H1 (cell line): ENCODE data around the gene THEMIS. TPM values are rescaled to one million over a fixed set of nuclear protein-coding genes. Genes with fewer than 3 reads are reported as not detected.

ENCODE experiments used
- CTCF ChIA-PET: fragments of 300-600 bp; sonication (Branson Sonifier 250); formaldehyde crosslinking; loops from one replicate; lab custom pipeline; 2021; ENCODE audit not compliant: partially characterized antibody; lab: Charles Lee
- POLR2A ChIA-PET: fragments of 300-600 bp; sonication (Branson Sonifier 250); formaldehyde crosslinking; loops from one replicate; lab custom pipeline; 2021; ENCODE audit warnings: inconsistent platforms; ENCODE audit not compliant: partially characterized antibody; lab: Charles Lee
- DNase-seq, 2 experiments: peaks; one replicate each; pipeline versions ENCODE4 v3.0.0 to v3.0.0-alpha.2; 2010 to 2022; ENCODE audit warnings: low spot score in 2 of 2, low read depth in 1 of 2, mixed read lengths in 1 of 2
- FAIRE-seq: peaks from 2 replicates; lab custom pipeline; 2011; peaks lifted over from hg19 to GRCh38; lab: Jason Lieb, UNC
- H2AFZ ChIP-seq: 2 replicates; pipeline ENCODE4 v1.8.1; 2012; ENCODE audit warnings: low read length, inconsistent platforms
- H2AK5ac ChIP-seq: 2 replicates; pipeline ENCODE4 v1.6.1; 2013; ENCODE audit warnings: low read depth, low read length
- H2BK120ac ChIP-seq: replicated peaks from 2 replicates; pipeline ENCODE3; 2013; ENCODE audit warnings: low read depth, low read length, inconsistent platforms
- H2BK12ac ChIP-seq: 2 replicates; pipeline ENCODE4 v1.6.1; 2013; ENCODE audit warnings: low read depth, low read length
- H2BK15ac ChIP-seq: 2 replicates; pipeline ENCODE4 v1.6.1; 2013; ENCODE audit warnings: low read length
- H2BK20ac ChIP-seq: 2 replicates; pipeline ENCODE4 v1.6.1; 2013; ENCODE audit warnings: low read length
- H2BK5ac ChIP-seq: 2 replicates; pipeline ENCODE4 v1.6.1; 2013; ENCODE audit warnings: low read depth, low read length
- H3K14ac ChIP-seq: 2 replicates; pipeline ENCODE4 v1.6.1; 2013; ENCODE audit warnings: inconsistent platforms; ENCODE audit not compliant: insufficient read length
- H3K18ac ChIP-seq: 2 replicates; pipeline ENCODE4 v1.6.1; 2013; ENCODE audit warnings: low read length; ENCODE audit errors: extremely low read depth
- H3K23ac ChIP-seq: 2 replicates; pipeline ENCODE4 v1.6.1; 2013; ENCODE audit warnings: inconsistent platforms; ENCODE audit not compliant: insufficient read length
- H3K23me2 ChIP-seq: 2 replicates; pipeline ENCODE4 v1.6.1; 2013; ENCODE audit warnings: low read depth, low read length
- H3K27ac ChIP-seq: 2 replicates; pipeline ENCODE4 v1.6.1; 2011; ENCODE audit warnings: low read depth, low read length, inconsistent platforms
- H3K27me3 ChIP-seq, 4 experiments: replicated peaks in 1 of 4; 1 replicate in 1 of 4; 2 replicates in 3 of 4; pipeline versions ENCODE4 v1.6.1 to v1.8.1; 2011 to 2013; ENCODE audit warnings: low read length in 3 of 4, mild to moderate bottlenecking in 3 of 4, inconsistent platforms in 2 of 4, mixed read lengths in 2 of 4, moderate library complexity in 1 of 4; ENCODE audit not compliant: control insufficient read depth in 3 of 4, insufficient read depth in 3 of 4; ENCODE audit errors: extremely low read depth in 1 of 4
- H3K36me3 ChIP-seq, 4 experiments: 2 replicates each; pipeline versions ENCODE4 v1.6.1 to v1.8.1; 2011 to 2013; ENCODE audit warnings: mild to moderate bottlenecking in 4 of 4, low read length in 3 of 4, moderate library complexity in 2 of 4, control low read depth in 1 of 4, inconsistent platforms in 1 of 4; ENCODE audit not compliant: insufficient read depth in 4 of 4, control insufficient read depth in 2 of 4
- H3K4ac ChIP-seq: replicated peaks from 2 replicates; pipeline ENCODE3; 2013; ENCODE audit warnings: low read length, low read depth, mixed read lengths, inconsistent platforms; ENCODE audit not compliant: insufficient read length
- H3K4me1 ChIP-seq, 4 experiments: replicated peaks in 1 of 4; 1 replicate in 1 of 4; 2 replicates in 3 of 4; pipeline versions ENCODE4 v1.6.1 to v1.8.1; 2011 to 2013; ENCODE audit warnings: low read length in 3 of 4, inconsistent platforms in 2 of 4, mixed read lengths in 1 of 4; ENCODE audit not compliant: insufficient read depth in 4 of 4, control insufficient read depth in 3 of 4
- H3K4me2 ChIP-seq, 2 experiments: 2 replicates each; pipeline versions ENCODE4 v1.6.1 to v1.8.1; 2011 to 2013; ENCODE audit warnings: low read depth in 2 of 2, low read length in 2 of 2, control low read depth in 1 of 2, inconsistent platforms in 1 of 2, mild to moderate bottlenecking in 1 of 2; ENCODE audit not compliant: insufficient read depth in 1 of 2
- H3K4me3 ChIP-seq, 4 experiments: fragments of 200-600, 300-600 bp in 1 of 4; sonication (generic), shearing (Covaris generic), sonication (Bioruptor Twin) in 1 of 4; 2 replicates each; pipeline versions ENCODE4 v1.5.1 to v1.8.1; 2011 to 2016; ENCODE audit warnings: low read length in 4 of 4, low read depth in 3 of 4, control low read depth in 2 of 4, inconsistent platforms in 2 of 4, mild to moderate bottlenecking in 2 of 4, mixed read lengths in 1 of 4, moderate library complexity in 1 of 4; ENCODE audit not compliant: insufficient read depth in 2 of 4; ENCODE audit errors: extremely low read depth in 1 of 4
- H3K56ac ChIP-seq: replicated peaks from 2 replicates; pipeline ENCODE3; 2013; ENCODE audit warnings: low read depth, mild to moderate bottlenecking, mixed read lengths, low read length, inconsistent platforms; ENCODE audit not compliant: insufficient read length
- H3K79me1 ChIP-seq: 2 replicates; pipeline ENCODE4 v1.6.1; 2013; ENCODE audit warnings: low read depth, low read length, control low read depth
- H3K79me2 ChIP-seq, 2 experiments: 2 replicates each; pipeline versions ENCODE4 v1.6.1 to v1.8.1; 2012 to 2013; ENCODE audit warnings: low read length in 2 of 2, mild to moderate bottlenecking in 2 of 2, inconsistent platforms in 1 of 2; ENCODE audit not compliant: insufficient read depth in 2 of 2, control insufficient read depth in 1 of 2
- H3K9ac ChIP-seq, 4 experiments: replicated peaks in 1 of 4; 1 replicate in 1 of 4; 2 replicates in 3 of 4; pipeline versions ENCODE4 v1.6.1 to v1.8.1; 2011 to 2013; ENCODE audit warnings: low read depth in 3 of 4, low read length in 3 of 4, control low read depth in 2 of 4, mild to moderate bottlenecking in 2 of 4, moderate library complexity in 2 of 4, inconsistent platforms in 1 of 4; ENCODE audit errors: extremely low read depth in 1 of 4
- H3K9me3 ChIP-seq, 2 experiments: 2 replicates each; pipeline versions ENCODE4 v1.6.1 to v1.8.1; 2012 to 2013; ENCODE audit warnings: mild to moderate bottlenecking in 2 of 2, moderate library complexity in 2 of 2, control low read depth in 1 of 2, inconsistent platforms in 1 of 2, low read depth in 1 of 2, low read length in 1 of 2, mixed read lengths in 1 of 2; ENCODE audit not compliant: insufficient read depth in 2 of 2
- H4K20me1 ChIP-seq, 2 experiments: replicated peaks in 1 of 2; 2 replicates each; pipeline versions ENCODE3 to v1.8.1; 2011 to 2013; ENCODE audit warnings: inconsistent platforms in 2 of 2, low read length in 2 of 2, mild to moderate bottlenecking in 1 of 2; ENCODE audit not compliant: insufficient read depth in 2 of 2, control insufficient read depth in 1 of 2
- H4K5ac ChIP-seq: 2 replicates; pipeline ENCODE4 v1.6.1; 2013; ENCODE audit warnings: low read length, low read depth, mixed read lengths, inconsistent platforms; ENCODE audit not compliant: insufficient read length
- H4K8ac ChIP-seq: 2 replicates; pipeline ENCODE4 v1.8.0; 2013; ENCODE audit warnings: mild to moderate bottlenecking, moderate library complexity, low read length, inconsistent platforms; ENCODE audit not compliant: insufficient read depth; ENCODE audit errors: extremely low read depth
- H4K91ac ChIP-seq: replicated peaks from 2 replicates; pipeline ENCODE3; 2013; ENCODE audit warnings: low read length, mixed read lengths, inconsistent platforms; ENCODE audit not compliant: insufficient read length
- ATF2 ChIP-seq: IDR thresholded peaks from 2 replicates; pipeline ENCODE4 v1.6.1; 2012; ENCODE audit warnings: low read length, inconsistent platforms
- CREB1 ChIP-seq: IDR thresholded peaks from 2 replicates; pipeline ENCODE4 v1.6.1; 2012; ENCODE audit warnings: inconsistent platforms
- KDM5A ChIP-seq: fragments of 200-600 bp; IDR thresholded peaks from 2 replicates; pipeline ENCODE4 v1.7.1; 2012; ENCODE audit warnings: mild to moderate bottlenecking, low read length, inconsistent platforms, mixed read lengths
- SP1 ChIP-seq: IDR thresholded peaks from 2 replicates; pipeline ENCODE4 v1.6.1; 2011; ENCODE audit warnings: low read depth, low read length
- TEAD4 ChIP-seq: IDR thresholded peaks from 2 replicates; pipeline ENCODE4 v1.6.1; 2012; ENCODE audit warnings: low read depth, low read length, inconsistent platforms, mixed read lengths
- YY1 ChIP-seq: IDR thresholded peaks from 2 replicates; pipeline ENCODE4 v1.6.1; 2011; ENCODE audit warnings: low read depth, mild to moderate bottlenecking, low read length
- WGBS, 2 experiments: shearing (Covaris generic) in 1 of 2; methylation state at CpG; one replicate each; pipeline versions ENCODE4 v1.1.6 to v1.1.7; 2013 to 2015; ENCODE audit warnings: low lambda C conversion rate in 2 of 2, mixed read lengths in 2 of 2, inconsistent platforms in 1 of 2, low coverage in 1 of 2, missing lambda C conversion rate in 1 of 2; ENCODE audit not compliant: insufficient replicate concordance in 2 of 2, insufficient coverage in 1 of 2, insufficient read length in 1 of 2; ENCODE audit errors: extremely low coverage in 1 of 2, missing lambda C conversion rate in 1 of 2; 5-methylcytosine and 5-hydroxymethylcytosine counted together
- polyA plus RNA-seq, 7 experiments: library from polyadenylated mRNA; depleted of rRNA in 3 of 7; stranded (reverse) in 5 of 7; unstranded in 2 of 7; fragments of >200 nt in 5 of 7; fragments of 200-250 nt in 2 of 7; gene quantifications; 1 replicate in 5 of 7; 2 replicates in 1 of 7; 4 replicates in 1 of 7; pipeline versions ENCODE4 v1.2.1 to v1.2.3, GENCODE V29; 2011 to 2013; ENCODE audit warnings: missing spikeins in 2 of 7, mixed read lengths in 2 of 7
- total RNA-seq: library from RNA; stranded (reverse); fragmentation: NEBNext Ultra II Directional; extraction: Animal tissue kit (Norgen Biotek cat#: 25700); gene quantifications from 2 replicates; pipeline ENCODE4 v1.2.1, GENCODE V29; 2021

THEMIS gene
- total and polyA plus RNA-seq, 2 of the 8 experiments (the other 6 are each of a cell fraction or from before 2014, with no cell fraction given), result not detected

GRCh38 chr6:127893541-127893940 is 7.3 kb downstream of the THEMIS start:
- no peak overlapping the region for H3K23ac ChIP-seq
- no peak overlapping the region for H3K18ac ChIP-seq
- H3K56ac ChIP-seq, result no peak overlapping the region
- no peak overlapping the region for H2BK20ac ChIP-seq
- H4K20me1 ChIP-seq, result no peaks in the 10 kb centered on the region
- H2AK5ac ChIP-seq, result no peak overlapping the region
- H3K9me3 ChIP-seq, result no peaks in the 10 kb centered on the region
- WGBS, 2 experiments, result 92% methylated on average over 6 of the region's 6 CpGs; no CpG with 5 or more reads in 1 of the 2 experiments
- H2BK5ac ChIP-seq, result no peak overlapping the region
- H3K27ac ChIP-seq, result no peak overlapping the region
- ChIA-PET CTCF (no interaction called here), POLR2A (no interaction called here)
- no peak overlapping the region for H3K9ac ChIP-seq
- H3K23me2 ChIP-seq, result no peaks in the 10 kb centered on the region
- H4K5ac ChIP-seq, result no peak overlapping the region
- no peak overlapping the region for H3K14ac ChIP-seq
- H2AFZ ChIP-seq, result peak overlapping the region; percentile 71
- FAIRE-seq, result peak; percentile 57
- no peak for DNase-seq
- TF ChIP-seq KDM5A (no peak), CREB1 (peak; percentile 35; the same call in 1 of the 2 replicates), YY1 (no peak), ATF2 (no peak), TEAD4 (0 out of 2 replicates have a peak, but pooled peaks have one; percentile 6), SP1 (0 out of 2 replicates have a peak, but pooled peaks have one; percentile 15)
- no peak overlapping the region for H2BK120ac ChIP-seq
- H3K27me3 ChIP-seq, result no peaks in the 10 kb centered on the region
- H2BK15ac ChIP-seq, result no peak overlapping the region
- no peaks in the 10 kb centered on the region for H3K36me3 ChIP-seq
- H3K4ac ChIP-seq, result no peak overlapping the region
- H2BK12ac ChIP-seq, result no peak overlapping the region
- H3K4me1 ChIP-seq, result peaks cover 0 to 2% (median 0%) of the 10 kb centered on the region in 4 experiments; a peak in 1 of 7 replicates
- H3K79me2 ChIP-seq, result no peaks in the 10 kb centered on the region
- no peak overlapping the region for H3K4me2 ChIP-seq
- H4K8ac ChIP-seq, result no peak overlapping the region
- H3K79me1 ChIP-seq, result no peaks in the 10 kb centered on the region
- no peak overlapping the region for H3K4me3 ChIP-seq
- H4K91ac ChIP-seq, result no peak overlapping the region
